GM12878 (cell line): ENCODE data around the gene DNAH1. TPM values are rescaled to one million over a fixed set of nuclear protein-coding genes. Genes with fewer than 3 reads are reported as not detected.

ENCODE experiments used
- ATAC-seq: fragments of 200-7000 bp; cut with Tn5 transposase; 3 replicates; pipeline ENCODE4 v1.9.1; 2020; ENCODE audit warnings: mild to moderate bottlenecking, moderate library complexity
- BruUV-seq: library from RNA; stranded (reverse); fragments of 400-500 nt; replicated peaks from 2 replicates; lab custom pipeline; 2021; lab: Mats Ljungman, UMichigan
- CTCF ChIA-PET: fragments of 300-600 bp; sonication (Branson Sonifier 250); formaldehyde crosslinking; extraction: SDS; loops from one replicate; lab custom pipeline; 2021; ENCODE audit warnings: inconsistent platforms; lab: Yijun Ruan, JAX
- POLR2A ChIA-PET: fragments of 350-600 bp; formaldehyde crosslinking; extraction: SDS; loops from one replicate; lab custom pipeline; 2021; ENCODE audit warnings: inconsistent platforms; lab: Charles Lee
- RAD21 ChIA-PET: fragments of 300-600 bp; sonication (Branson Sonifier 250); formaldehyde crosslinking; loops from one replicate; lab custom pipeline; 2023; ENCODE audit warnings: antibody characterized with exemption; ENCODE audit not compliant: unreplicated experiment; lab: Charles Lee
- SMC1A ChIA-PET: fragments of 300-600 bp; sonication (Branson Sonifier 250); formaldehyde crosslinking; loops from one replicate; lab custom pipeline; 2023; ENCODE audit not compliant: unreplicated experiment, uncharacterized antibody; lab: Charles Lee
- DNase-seq: peaks from one replicate; pipeline ENCODE4 v3.0.0-alpha.2; 2011; ENCODE audit warnings: low read depth, low spot score
- FAIRE-seq: peaks from 3 replicates; lab custom pipeline; 2011; peaks lifted over from hg19 to GRCh38; lab: Jason Lieb, UNC
- H2AFZ ChIP-seq: 2 replicates; pipeline ENCODE4 v1.6.0; 2011; ENCODE audit warnings: low read depth, low read length, control low read depth; ENCODE audit not compliant: control insufficient read depth
- H3K27ac ChIP-seq: 2 replicates; pipeline ENCODE4 v1.5.1; 2011; ENCODE audit warnings: control low read depth; ENCODE audit not compliant: control insufficient read depth, insufficient read depth
- H3K27me3 ChIP-seq, 2 experiments: replicated peaks in 1 of 2; 2 replicates each; pipeline versions ENCODE4 v1.6.0 to v1.6.1; 2011; ENCODE audit warnings: low read length in 1 of 2; ENCODE audit not compliant: control insufficient read depth in 2 of 2, insufficient read depth in 2 of 2
- H3K36me3 ChIP-seq, 2 experiments: 2 replicates each; pipeline ENCODE4 v1.5.1; 2011; ENCODE audit warnings: low read length in 1 of 2; ENCODE audit not compliant: control insufficient read depth in 2 of 2, insufficient read depth in 2 of 2
- H3K4me1 ChIP-seq: 2 replicates; pipeline ENCODE4 v1.6.1; 2011; ENCODE audit warnings: mild to moderate bottlenecking, low read length, moderate library complexity, mixed read lengths; ENCODE audit not compliant: control insufficient read depth, insufficient read depth
- H3K4me2 ChIP-seq: 2 replicates; pipeline ENCODE4 v1.6.0; 2011; ENCODE audit warnings: control low read depth; ENCODE audit not compliant: control insufficient read depth, insufficient read depth
- H3K4me3 ChIP-seq: fragments of 200-600 bp; sonication (generic); 2 replicates; pipeline ENCODE4 v1.5.1; 2016
- H3K79me2 ChIP-seq: 2 replicates; pipeline ENCODE4 v1.6.0; 2011; ENCODE audit warnings: low read length; ENCODE audit not compliant: control insufficient read depth, insufficient read depth
- H3K9ac ChIP-seq: 2 replicates; pipeline ENCODE4 v1.8.0; 2011; ENCODE audit warnings: low read length, control low read depth, mixed read lengths; ENCODE audit not compliant: control insufficient read depth, insufficient read depth
- H3K9me3 ChIP-seq: replicated peaks from 3 replicates; pipeline ENCODE4 v1.5.1; 2011; ENCODE audit warnings: mild to moderate bottlenecking, low read length; ENCODE audit not compliant: control insufficient read depth, insufficient read depth
- H4K20me1 ChIP-seq: 2 replicates; pipeline ENCODE4 v1.6.0; 2011; ENCODE audit not compliant: control insufficient read depth, insufficient read depth
- CBFB ChIP-seq: IDR thresholded peaks from 2 replicates; pipeline ENCODE4 v1.6.1; 2016; ENCODE audit warnings: antibody characterized with exemption, low read depth
- E2F8 ChIP-seq: fragments of 450-650 bp; IDR thresholded peaks from 2 replicates; pipeline ENCODE4 v1.6.1; 2018; ENCODE audit warnings: mild to moderate bottlenecking, low read depth, moderate library complexity; ENCODE audit not compliant: partially characterized antibody
- EED ChIP-seq: sonication (generic); IDR thresholded peaks from 2 replicates; pipeline ENCODE4 v1.6.1; 2016; ENCODE audit warnings: antibody characterized with exemption, low read depth
- ESRRA ChIP-seq: IDR thresholded peaks from 2 replicates; pipeline ENCODE4 v1.6.1; 2012; ENCODE audit warnings: mild to moderate bottlenecking, low read length, improper control_type of control experiment
- ETV6 ChIP-seq, 2 experiments: fragments of 450-650 bp in 1 of 2; IDR thresholded peaks in 1 of 2; conservative IDR thresholded peaks in 1 of 2; 2 replicates each; pipeline ENCODE4 v1.6.1; 2014; ENCODE audit warnings: antibody characterized with exemption in 1 of 2, borderline replicate concordance in 1 of 2, low read depth in 1 of 2, mild to moderate bottlenecking in 1 of 2, moderate library complexity in 1 of 2
- HDAC6 ChIP-seq: fragments of 200-600 bp; sonication (generic); IDR thresholded peaks from one replicate; pipeline ENCODE4 v1.8.0; 2017; ENCODE audit warnings: antibody characterized with exemption; ENCODE audit not compliant: unreplicated experiment
- IKZF1 ChIP-seq: fragments of 450-650 bp; conservative IDR thresholded peaks from 2 replicates; pipeline ENCODE4 v1.6.1; 2017; ENCODE audit warnings: antibody characterized with exemption, mild to moderate bottlenecking
- LARP7 ChIP-seq: fragments of 450-650 bp; IDR thresholded peaks from 2 replicates; pipeline ENCODE4 v1.6.1; 2017; ENCODE audit warnings: mild to moderate bottlenecking
- MTA3 ChIP-seq: IDR thresholded peaks from 2 replicates; pipeline ENCODE4 v1.6.1; 2012; ENCODE audit warnings: low read length, inconsistent platforms, borderline replicate concordance
- NR2F1 ChIP-seq: fragments of 450-650 bp; conservative IDR thresholded peaks from 2 replicates; pipeline ENCODE4 v1.6.1; 2017; ENCODE audit warnings: mild to moderate bottlenecking
- PAX5 ChIP-seq: IDR thresholded peaks from 2 replicates; pipeline ENCODE4 v1.6.1; 2011; ENCODE audit warnings: low read depth, low read length, borderline replicate concordance
- POLR2A ChIP-seq: IDR thresholded peaks from 2 replicates; pipeline ENCODE4 v1.6.1; 2011; ENCODE audit warnings: low read depth, mild to moderate bottlenecking, low read length
- RB1 ChIP-seq: fragments of 450-650 bp; formaldehyde crosslinking; IDR thresholded peaks from 2 replicates; pipeline ENCODE4 v1.6.1; 2017; ENCODE audit warnings: mild to moderate bottlenecking, borderline replicate concordance
- RUNX3 ChIP-seq: IDR thresholded peaks from 2 replicates; pipeline ENCODE4 v1.6.1; 2012; ENCODE audit warnings: low read length, inconsistent platforms
- SIX5 ChIP-seq: IDR thresholded peaks from 2 replicates; pipeline ENCODE4 v1.6.1; 2011; ENCODE audit warnings: mild to moderate bottlenecking, low read depth, low read length, moderate library complexity; ENCODE audit not compliant: severe bottlenecking
- SMAD5 ChIP-seq: IDR thresholded peaks from 2 replicates; pipeline ENCODE4 v1.6.1; 2016; ENCODE audit warnings: antibody characterized with exemption, low read depth
- SP1 ChIP-seq: IDR thresholded peaks from one replicate; pipeline ENCODE4 v1.6.1; 2011; ENCODE audit warnings: low read depth, low read length
- TBL1XR1 ChIP-seq: IDR thresholded peaks from 2 replicates; pipeline ENCODE4 v1.6.1; 2012; ENCODE audit warnings: low read depth, low read length, improper control_type of control experiment
- TCF12 ChIP-seq: IDR thresholded peaks from 2 replicates; pipeline ENCODE4 v1.6.1; 2011; ENCODE audit warnings: low read depth, mild to moderate bottlenecking, low read length
- ZNF217 ChIP-seq: fragments of 450-650 bp; IDR thresholded peaks from 2 replicates; pipeline ENCODE4 v1.6.1; 2017; ENCODE audit warnings: antibody characterized with exemption, mild to moderate bottlenecking
- WGBS: methylation state at CpG from one replicate; pipeline ENCODE4 v1.1.6; 2016; ENCODE audit warnings: low lambda C conversion rate; ENCODE audit not compliant: insufficient replicate concordance, insufficient coverage; ENCODE audit errors: missing lambda C conversion rate; 5-methylcytosine and 5-hydroxymethylcytosine counted together
- in situ Hi-C: fragments of 300-500 bp; cut with MboI; formaldehyde crosslinking; loops from 9 replicates; pipeline ENCODE4 v1.14.3; 2018; ENCODE audit warnings: mixed read lengths
- intact Hi-C: fragments of 100-400 bp; cut with micrococcal nuclease; formaldehyde crosslinking; loops from one replicate; pipeline ENCODE4 v1.14.2; 2022; ENCODE audit not compliant: unreplicated experiment
- polyA plus RNA-seq, 11 experiments: library from polyadenylated mRNA; depleted of rRNA in 4 of 11; unstranded in 6 of 11; stranded (reverse) in 5 of 11; fragments of >200 nt; fragmentation: Nextera tagmentation in 4 of 11; fragmentation: Illumina TruSeq in 1 of 11; extraction: Ambion mirVana in 4 of 11; extraction: Trizol in 1 of 11; gene quantifications; 1 replicate in 1 of 11; 2 replicates in 10 of 11; pipeline versions ENCODE4 v1.2.1 to v1.2.3, GENCODE V29; 2011 to 2016; ENCODE audit warnings: inconsistent platforms in 2 of 11, missing spikeins in 2 of 11, low read depth in 1 of 11
- total RNA-seq, 4 experiments: library from RNA; depleted of rRNA in 3 of 4; stranded (reverse); fragments of >200 nt in 3 of 4; fragmentation: Illumina TruSeq in 1 of 4; extraction: Trizol in 1 of 4; gene quantifications; 2 replicates each; pipeline versions ENCODE4 v1.2.1 to v1.2.3, GENCODE V29; 2013 to 2021
- TF ChIP-seq, protein P1 (sequence below): fragments of 450-650 bp; IDR thresholded peaks from 2 replicates; pipeline ENCODE4 v1.6.1; 2016; ENCODE audit warnings: mild to moderate bottlenecking

The DNAH1 gene
- total and polyA plus RNA-seq, 10 of the 15 experiments (the other 5 are each of a cell fraction or from before 2014, with no cell fraction given) = 0.31 to 5.8 (median 2.7) TPM

DNA sequence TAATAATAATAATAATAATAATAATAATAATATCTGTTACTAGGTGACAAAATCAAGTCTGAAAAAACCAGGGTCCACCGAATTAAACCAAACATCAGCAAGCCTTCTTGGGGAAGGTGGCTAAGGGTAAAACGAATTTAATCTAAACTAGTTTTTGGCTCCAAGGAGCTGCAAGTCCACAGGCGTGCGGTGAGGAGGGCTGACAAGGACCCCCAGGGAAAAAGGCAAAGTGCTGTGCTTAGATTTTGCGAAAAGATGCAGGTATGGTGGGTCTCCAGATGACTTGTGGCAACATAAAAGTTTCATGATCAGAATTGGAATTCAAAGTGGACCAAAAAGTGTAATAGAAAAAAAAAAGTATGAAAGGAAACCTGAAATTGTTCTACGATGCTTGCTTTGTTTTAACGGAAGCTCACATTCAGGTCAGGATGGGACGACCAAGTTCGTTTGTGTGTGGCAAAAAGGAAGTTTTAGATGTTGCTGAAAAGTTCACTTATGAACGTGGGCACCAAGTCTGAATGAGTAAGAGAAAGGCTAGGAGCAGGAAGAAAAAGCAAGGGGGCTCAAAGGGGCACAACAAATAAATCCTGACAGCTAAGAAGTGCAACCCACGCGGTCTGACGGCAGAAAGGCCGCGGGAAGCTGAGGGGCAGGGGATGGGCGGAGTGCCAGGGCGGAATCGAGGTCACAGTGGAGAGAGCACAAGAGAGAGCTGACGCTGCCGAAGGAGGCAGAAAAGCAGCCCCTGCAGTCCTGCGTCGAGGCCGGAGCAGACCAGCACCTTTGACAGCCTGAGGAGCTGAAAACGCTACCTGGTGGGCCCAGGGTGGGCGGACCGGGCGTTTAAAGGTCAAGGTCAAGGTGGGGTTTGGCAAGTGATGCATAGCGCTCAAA lies 38.8 kb upstream of the DNAH1 start:
- peak overlapping the region; percentile 91 for H3K4me3 ChIP-seq
- FAIRE-seq (no peak), DNase-seq (no peak), ATAC-seq (peak; percentile 69)
- H3K9me3 ChIP-seq = no peaks in the 10 kb centered on the region
- no peaks in the 10 kb centered on the region; a peak in 1 of 4 replicates for H3K36me3 ChIP-seq
- ChIA-PET SMC1A (interaction anchor here (0.7 to 5.0 kb wide), 14 partner anchors 10 to 224 kb away, joined by 3 to 62 read pairs (median 4); partner anchors contain the start of genes GLYCTK, POC1A, PPM1M and TLR9), CTCF (interaction anchor here (0.6 to 8.7 kb wide), 21 partner anchors 9 to 295 kb away, joined by 3 to 87 read pairs (median 4); partner anchors contain the start of genes GLYCTK, PPM1M and TLR9), POLR2A (interaction anchor here (0.7 to 8.7 kb wide), 17 partner anchors 9 to 217 kb away, joined by 3 to 60 read pairs (median 7); partner anchors contain the start of genes GLYCTK, PPM1M, TLR9 and TWF2), RAD21 (interaction anchor here (0.8 to 3.7 kb wide), 18 partner anchors 9 to 73 kb away, joined by 3 to 36 read pairs (median 4); partner anchors contain the start of genes GLYCTK, PPM1M, TLR9 and TWF2)
- H3K4me1 ChIP-seq = 0 out of 2 replicates have a peak, but pooled peaks cover 3% of the 10 kb centered on the region
- H3K9ac ChIP-seq = peak overlapping the region; percentile 79
- no peaks in the 10 kb centered on the region for H4K20me1 ChIP-seq
- intact Hi-C loops = no loop called here
- peak overlapping the region; percentile 49 for H3K4me2 ChIP-seq
- in situ Hi-C loops = no loop called here
- H2AFZ ChIP-seq = no peak overlapping the region
- under 1% methylated on average over 26 of the region's 28 CpGs for WGBS
- no TSS peak for BruUV-seq
- peaks cover 65% of the 10 kb centered on the region for H3K79me2 ChIP-seq
- no peaks in the 10 kb centered on the region for H3K27me3 ChIP-seq
- peak overlapping the region; percentile 82 for H3K27ac ChIP-seq
- TF ChIP-seq IKZF1 (no peak), LARP7 (0 out of 2 replicates have a peak, but pooled peaks have one; percentile 21), NR2F1 (peak; percentile 95), E2F8 (peak; percentile 40), ETV6 (conservative IDR thresholded peaks at IDR 0.05 in 1 of 2, IDR thresholded peaks at IDR 0.05 in 1 of 2; ENCODE audit: borderline replicate concordance in 1 of 2, low read depth in 1 of 2) (no peak), POLR2A (peak; percentile 83), HDAC6 (no peak), PAX5 (0 out of 2 replicates have a peak, but pooled peaks have one; percentile 41), RB1 (no peak), TCF12 (0 out of 2 replicates have a peak, but pooled peaks have one; percentile 25), EED (no peak), SMAD5 (no peak; the same call in 1 of the 2 replicates), SP1 (no peak), MTA3 (no peak), RUNX3 (no peak), TBL1XR1 (no peak), ZNF217 (no peak), SIX5 (no peak), ESRRA (peak; percentile 88), CBFB (no peak)
- TF ChIP-seq, protein P1, sequence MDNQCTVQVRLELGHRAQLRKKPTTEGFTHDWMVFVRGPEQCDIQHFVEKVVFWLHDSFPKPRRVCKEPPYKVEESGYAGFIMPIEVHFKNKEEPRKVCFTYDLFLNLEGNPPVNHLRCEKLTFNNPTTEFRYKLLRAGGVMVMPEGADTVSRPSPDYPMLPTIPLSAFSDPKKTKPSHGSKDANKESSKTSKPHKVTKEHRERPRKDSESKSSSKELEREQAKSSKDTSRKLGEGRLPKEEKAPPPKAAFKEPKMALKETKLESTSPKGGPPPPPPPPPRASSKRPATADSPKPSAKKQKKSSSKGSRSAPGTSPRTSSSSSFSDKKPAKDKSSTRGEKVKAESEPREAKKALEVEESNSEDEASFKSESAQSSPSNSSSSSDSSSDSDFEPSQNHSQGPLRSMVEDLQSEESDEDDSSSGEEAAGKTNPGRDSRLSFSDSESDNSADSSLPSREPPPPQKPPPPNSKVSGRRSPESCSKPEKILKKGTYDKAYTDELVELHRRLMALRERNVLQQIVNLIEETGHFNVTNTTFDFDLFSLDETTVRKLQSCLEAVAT = 0 out of 2 replicates have a peak, but pooled peaks have one; percentile 73
